GM19035 (cell line): ENCODE data around the gene SYT13.

Experiments
- ATAC-seq: cut with Tn5 transposase; IDR thresholded peaks from one replicate; pipeline ENCODE4 v1.9.1; 2021; ENCODE audit not compliant: unreplicated experiment

Gene SYT13

GRCh38 chr11:45313171-45313865 is 27.2 kb upstream of the SYT13 start:
- no peak for ATAC-seq

GRCh38 chr11:45305874-45306623 is 19.9 kb upstream of the SYT13 start:
- ATAC-seq: no peak

DNA sequence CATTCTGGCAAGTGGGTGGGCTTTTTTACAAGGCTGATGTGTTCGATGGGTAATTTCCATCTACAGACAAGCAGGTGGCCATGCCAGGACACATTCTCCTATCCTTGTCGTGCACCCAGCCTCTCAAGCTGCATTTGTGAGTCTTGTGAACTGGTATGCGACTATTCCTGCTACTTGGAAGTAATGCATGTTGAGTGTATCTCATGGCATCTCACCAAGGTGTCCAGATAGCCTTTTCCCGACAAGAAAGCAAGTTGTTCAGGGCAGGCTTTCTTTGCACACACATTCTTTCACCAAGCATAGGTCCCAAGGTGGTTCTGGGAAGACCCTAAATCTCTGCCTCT is 18.8 kb upstream of the SYT13 start:
- ATAC-seq: no peak

- ATAC-seq: no peak
Observed at GRCh38 chr11:45304111-45304991, 18.2 kb upstream of the SYT13 start.

DNA sequence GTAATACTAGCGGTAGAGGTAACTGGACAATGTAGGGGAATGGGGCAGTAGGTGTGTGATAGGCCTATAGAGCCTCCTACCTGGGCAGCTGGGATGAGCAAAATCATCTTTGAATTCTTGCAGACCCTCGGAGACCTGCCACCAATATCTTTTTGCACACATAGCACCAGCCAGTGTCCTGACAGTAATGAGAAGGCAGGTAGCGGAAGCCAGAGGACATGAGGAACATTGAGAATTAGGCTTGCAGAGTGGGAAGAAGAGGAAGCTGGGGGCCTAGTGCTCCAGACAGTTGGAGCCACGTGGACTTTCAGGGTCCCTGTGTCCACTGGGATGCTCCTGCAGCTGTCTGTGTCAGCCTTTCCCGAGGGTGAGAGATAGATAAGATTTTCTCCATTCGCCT is 17.2 kb upstream of the SYT13 start:
- ATAC-seq: no peak

- no peak for ATAC-seq
Observed at GRCh38 chr11:45301537-45302246, 15.6 kb upstream of the SYT13 start.

GRCh38 chr11:45300715-45301114 is 14.6 kb upstream of the SYT13 start:
- no peak for ATAC-seq

- no peak for ATAC-seq
Observed at GRCh38 chr11:45298718-45299117, 12.6 kb upstream of the SYT13 start.

DNA sequence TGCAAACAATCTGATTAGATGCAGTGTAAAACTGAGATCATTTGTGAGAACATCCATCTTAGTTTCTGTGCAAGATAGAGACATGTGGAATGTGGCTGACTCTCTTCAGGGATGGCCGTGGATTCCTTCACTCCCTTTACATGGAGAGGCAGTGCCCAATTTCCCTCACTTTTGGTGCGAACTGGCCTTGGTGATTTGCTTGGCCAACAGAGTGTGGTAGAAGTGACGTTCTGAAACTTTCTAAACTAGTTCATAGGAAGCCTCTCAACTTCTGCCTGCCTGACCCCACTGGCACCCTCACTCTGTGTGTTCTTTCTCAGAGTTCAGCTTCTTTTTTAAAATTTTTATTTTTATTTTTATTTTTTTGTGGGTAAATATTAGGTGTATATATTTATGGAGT is 9.9 kb upstream of the SYT13 start:
- no peak for ATAC-seq

- no peak for ATAC-seq
Observed at GRCh38 chr11:45294499-45294898, 8.4 kb upstream of the SYT13 start.

DNA sequence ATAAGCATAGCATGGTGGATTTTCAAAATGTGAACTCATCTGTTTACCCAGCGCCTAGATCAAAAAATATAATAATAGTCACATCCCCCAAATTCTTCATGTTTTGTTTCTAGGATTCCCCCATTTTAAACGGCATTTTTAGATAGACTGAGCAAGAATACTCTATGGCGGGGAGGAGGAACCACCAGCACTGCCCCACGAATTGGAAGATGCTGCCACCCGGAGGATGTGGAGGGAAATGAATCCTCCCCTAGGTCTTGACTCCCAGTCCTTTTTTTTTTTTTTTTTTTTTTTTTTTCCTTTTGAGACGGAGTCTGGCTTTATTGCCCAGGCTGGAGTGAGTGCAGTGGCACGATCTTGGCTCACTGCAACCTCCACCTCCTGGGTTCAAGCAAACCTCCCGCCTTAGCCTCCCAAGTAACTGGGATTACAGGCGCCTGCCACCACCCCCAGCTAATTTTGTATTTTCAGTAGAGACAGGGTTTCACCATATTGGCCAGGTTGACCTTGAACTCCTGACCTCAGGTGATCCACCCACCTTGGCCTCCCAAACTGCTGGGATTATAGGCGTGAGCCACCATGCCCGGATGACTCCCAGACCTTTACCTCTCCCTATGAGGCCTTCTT is 7.5 kb upstream of the SYT13 start:
- ATAC-seq: peak; percentile 62

DNA sequence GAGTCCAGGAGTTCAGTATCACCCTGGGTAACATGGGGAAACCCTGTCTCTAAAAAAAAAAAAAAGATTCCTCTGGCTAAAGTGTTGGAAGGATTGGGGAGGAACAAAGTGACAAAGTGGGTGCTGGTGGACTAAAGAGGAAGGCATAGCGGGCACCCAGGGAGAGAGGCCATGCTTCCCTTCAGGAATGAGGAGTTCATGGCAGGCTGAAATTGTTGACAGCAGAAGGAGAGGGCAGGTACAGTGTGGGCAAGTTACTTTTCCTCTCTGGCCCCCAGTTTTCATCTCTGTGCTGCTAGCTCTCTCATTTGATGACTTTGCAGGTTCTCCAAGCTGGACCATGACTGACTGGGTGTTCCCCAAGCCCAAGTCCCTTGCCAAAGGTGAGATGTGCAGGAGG is 4.4 kb upstream of the SYT13 start:
- ATAC-seq: no peak

DNA sequence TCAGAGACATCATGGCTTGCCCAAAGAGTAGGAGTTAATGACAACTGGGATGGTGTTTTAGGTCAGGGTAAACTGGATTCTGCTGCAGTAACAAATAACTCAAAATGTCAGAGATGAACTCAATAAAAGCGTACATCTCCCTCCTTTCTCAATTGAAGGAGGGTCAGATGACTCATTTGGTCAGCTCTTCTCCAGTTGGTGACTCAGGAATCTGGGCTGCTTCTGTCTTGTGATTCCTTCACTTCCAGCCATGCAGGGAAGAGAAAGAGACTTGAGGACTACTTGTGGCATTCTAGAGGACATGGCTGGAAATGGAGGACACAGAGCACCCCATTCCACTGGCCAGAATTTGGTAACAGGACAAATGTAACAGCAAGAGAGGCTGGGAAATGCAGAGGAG is 3.2 kb upstream of the SYT13 start:
- ATAC-seq: no peak

DNA sequence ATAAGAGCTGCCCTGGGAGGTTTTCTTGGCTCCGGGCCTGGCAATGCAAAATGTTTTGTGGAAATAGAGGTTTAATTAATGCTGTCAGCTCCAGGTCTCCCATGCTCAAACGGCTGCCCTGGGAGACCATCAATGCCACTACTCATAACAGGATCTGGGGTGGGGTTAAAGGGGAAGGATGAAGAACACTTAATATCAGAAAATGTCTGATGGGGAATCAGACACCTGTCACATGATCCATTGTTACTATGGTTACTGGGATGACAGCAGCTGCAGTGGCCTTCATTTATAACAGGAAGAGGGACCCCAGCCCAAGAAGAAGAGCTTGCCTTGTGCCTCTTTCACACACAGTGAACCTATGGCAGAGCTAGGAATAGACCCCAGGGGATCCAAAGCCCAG is 2.2 kb upstream of the SYT13 start:
- ATAC-seq: no peak

- no peak for ATAC-seq
Observed at GRCh38 chr11:45287316-45287903, 1.3 kb upstream of the SYT13 start.

DNA sequence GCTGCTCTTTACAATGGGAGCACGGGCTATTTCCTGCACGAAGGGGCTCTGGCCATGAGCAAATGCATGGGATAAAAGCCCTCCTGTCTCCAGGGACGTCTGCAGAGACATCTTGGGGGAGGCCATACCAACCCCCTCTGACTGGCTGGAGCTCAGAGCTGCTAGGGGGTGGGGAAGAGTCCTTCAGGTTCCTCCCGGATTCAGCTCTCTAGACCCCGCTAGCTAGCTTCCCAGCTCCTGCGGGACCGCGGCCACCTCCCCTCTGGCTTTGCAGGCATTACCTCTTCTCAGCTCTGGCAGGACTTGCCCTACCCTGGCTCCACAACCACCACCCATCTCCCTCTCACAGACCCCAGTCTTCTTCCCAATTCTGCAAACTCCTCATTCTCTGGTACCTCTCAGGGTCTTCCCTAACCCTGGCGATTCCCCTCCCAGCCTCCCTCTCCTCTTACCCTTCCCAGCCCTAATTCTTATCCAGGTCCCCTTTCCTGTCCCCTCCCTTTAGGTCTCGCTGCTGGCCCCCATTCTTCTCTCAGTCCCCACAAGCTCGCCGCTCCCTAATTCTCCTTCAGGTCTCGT is 802 bp downstream of the SYT13 start:
- ATAC-seq: no peak

DNA sequence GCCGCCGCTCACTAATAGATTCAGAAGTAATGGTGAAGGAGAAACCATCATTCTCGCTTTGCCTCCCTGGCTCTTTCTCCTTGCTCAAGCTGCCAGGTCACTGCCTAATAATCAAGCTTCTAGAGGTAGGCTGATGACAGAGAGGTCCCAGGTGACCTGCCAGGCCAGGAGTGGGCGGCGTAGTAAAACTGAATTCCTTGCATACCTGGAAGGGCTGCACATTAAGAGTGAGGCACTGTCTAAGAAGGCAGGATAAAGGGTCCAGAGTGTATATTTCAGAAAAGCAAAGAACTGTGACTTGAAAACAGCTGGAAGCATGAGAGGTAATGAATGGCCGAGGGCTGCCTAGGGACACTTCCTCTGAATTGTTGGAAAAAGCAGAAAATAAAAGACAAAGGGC is 4.1 kb downstream of the SYT13 start:
- no peak for ATAC-seq

DNA sequence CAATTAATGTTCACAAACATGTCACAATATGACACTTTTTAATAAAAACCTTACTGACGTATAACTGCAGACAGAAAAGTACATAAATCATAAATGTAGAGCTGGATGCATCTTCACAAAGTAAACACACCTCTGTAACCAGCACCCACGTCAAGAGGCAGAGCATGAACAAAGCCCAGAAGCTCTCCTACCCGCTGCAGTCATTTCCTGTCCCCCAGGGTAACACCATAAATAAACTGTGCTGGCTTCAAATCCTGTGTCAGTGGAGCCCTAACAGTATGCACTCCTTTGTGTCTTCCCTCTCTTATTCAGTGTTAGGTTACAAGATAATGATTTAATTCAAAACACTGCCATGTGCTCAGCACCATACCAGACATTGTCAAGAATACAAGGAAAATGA is 5.7 kb downstream of the SYT13 start:
- no peak for ATAC-seq

DNA sequence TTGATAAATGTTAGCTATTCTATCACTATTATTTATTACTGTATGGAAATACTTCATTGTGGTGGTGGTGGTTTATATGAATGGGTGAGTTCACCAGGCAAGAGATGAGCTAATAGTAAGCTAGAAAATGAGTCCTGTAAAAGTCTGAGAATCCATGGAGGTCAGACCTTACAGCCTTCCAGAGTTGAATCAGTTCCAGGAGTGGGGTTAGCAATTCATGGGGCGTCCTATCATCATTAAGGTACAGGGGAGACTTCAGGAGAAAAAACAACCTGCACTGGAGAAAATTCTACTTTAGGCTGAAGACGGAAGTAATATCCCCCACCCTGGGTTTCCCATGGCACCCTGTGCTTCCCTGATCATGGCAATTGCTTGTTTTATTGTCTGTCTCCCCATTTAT is 6.5 kb downstream of the SYT13 start:
- no peak for ATAC-seq

DNA sequence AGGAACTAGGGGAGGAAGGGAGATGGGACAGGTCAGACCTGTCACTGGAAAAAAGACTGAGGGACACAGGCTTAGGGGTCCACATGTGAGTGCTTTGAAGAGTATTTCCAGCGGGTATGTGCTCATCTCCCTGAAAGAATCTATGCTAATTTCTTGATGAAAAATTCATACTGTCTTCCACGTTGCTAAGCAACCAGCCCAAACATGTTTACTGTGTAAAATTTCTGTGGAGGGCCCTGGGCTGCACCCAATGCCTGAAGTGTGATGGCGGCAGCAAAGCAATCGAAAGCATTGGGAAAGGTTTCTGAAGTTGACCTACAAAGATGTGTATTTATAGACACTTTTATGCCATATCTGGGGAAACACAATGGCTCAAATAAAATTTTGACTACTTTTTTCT is 7.4 kb downstream of the SYT13 start:
- ATAC-seq: no peak
